PC-9 (cell line): ENCODE results near the gene EXD3.

Experiments
- CTCF ChIP-seq: fragments of 200-600 bp; sonication (generic); conservative IDR thresholded peaks from 2 replicates; pipeline ENCODE4 v1.6.1; 2017; ENCODE audit warnings: mixed run types, antibody characterized with exemption, mild to moderate bottlenecking, moderate library complexity
- EZH2 ChIP-seq: fragments of 200-600 bp; sonication (generic); IDR thresholded peaks from 2 replicates; pipeline ENCODE4 v1.8.0; 2017; ENCODE audit warnings: antibody characterized with exemption, low read depth

DNA sequence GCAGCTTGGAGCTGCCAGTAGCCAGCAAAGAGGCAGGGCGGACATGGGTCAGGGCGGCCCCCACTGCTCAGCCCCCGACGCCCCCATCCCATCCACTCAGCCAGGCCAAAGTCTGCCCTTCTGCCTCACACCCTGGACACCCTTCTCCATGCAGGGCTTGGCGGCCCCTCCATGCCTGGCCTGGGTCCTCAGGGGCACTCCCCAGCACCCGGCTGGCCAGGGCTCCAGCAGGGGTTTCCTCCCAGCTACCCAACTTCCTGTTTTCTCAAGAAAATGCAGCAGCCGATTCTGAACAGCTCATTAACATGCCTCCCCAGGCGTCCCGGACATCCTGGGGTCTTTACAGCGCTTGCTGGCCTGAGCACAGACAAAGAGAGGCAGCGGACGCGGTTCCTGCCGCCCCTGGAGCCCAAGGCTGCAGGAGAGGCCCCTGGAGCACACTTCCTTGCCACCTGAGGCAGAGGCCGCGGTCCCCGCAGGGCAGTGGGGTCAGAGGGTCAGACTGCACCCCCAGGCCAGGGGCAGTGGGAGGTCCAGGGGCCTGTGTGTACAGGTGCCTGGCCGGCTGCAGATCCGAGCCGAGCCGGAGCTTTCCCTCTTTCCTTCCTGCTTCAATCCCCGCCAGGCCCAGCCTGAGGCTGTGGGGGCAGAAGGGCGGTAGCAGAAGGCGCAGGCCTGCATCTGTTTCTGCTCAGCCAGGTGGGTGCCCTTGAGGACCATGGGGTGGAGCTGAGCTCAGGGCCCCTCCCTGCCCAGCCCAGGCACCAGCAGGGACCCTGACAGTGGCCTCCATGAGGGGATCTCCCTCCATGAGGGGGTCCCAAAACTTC, 102.2 kb downstream of the EXD3 start:
- TF ChIP-seq CTCF (no peak), EZH2 (no peak)
